ENCODE data around the gene DCXR.
"Not testable (repeated sequence)": the region's sequence is repeated elsewhere in the genome, so short reads cannot be mapped to it uniquely, and the experiment has no call there.

DCXR gene

GRCh38 chr17:82046903-82047302 is 9.4 kb upstream of the DCXR start:
- H3K4me1 ChIP-seq (ENCODE audit: control insufficient read depth, insufficient read depth, low read length, poor library complexity, severe bottlenecking), result no peaks in the 10 kb centered on the region
- H3K27ac ChIP-seq (ENCODE audit: low read depth, low read length, severe bottlenecking), result no peak overlapping the region
- 94 to 96% methylated on average over 21 of the region's 21 CpGs for WGBS, 2 experiments (ENCODE audit: insufficient coverage in 2 of 2)
- H3K36me3 ChIP-seq (ENCODE audit: control insufficient read depth, insufficient read depth, low read length), result peaks cover 31% of the 10 kb centered on the region
- H3K4me3 ChIP-seq (ENCODE audit: extremely low read depth, insufficient read depth, low read length, poor library complexity, severe bottlenecking), result no peak overlapping the region
- H3K9me3 ChIP-seq (ENCODE audit: control insufficient read depth, low read length), result no peaks in the 10 kb centered on the region

DNA sequence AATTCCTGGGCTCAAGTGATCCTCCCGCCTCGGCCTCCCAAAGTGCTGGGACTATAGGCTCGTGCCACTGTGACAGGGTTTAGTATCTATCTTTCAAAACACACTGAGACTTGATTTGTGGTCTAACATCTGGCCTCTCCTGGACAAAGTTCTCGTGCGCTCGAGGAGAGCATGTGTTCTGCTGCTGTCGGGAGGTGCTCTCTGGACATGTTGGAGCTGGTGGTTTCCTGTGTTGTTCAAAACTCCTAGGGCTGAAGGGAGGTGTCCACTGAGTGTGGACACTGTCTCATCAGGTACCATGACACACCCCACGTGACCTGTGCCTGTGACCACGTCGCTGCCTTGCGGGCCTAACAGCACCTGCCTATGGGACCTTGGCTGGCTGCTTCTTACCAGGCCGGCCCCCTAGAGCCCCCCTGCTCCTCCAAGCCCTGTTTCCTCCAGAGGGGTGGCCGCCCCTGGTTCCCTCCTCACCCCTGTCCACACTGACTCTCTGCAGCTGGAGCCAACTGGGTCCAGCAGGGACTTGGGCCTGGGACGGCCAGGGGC is 8.5 kb upstream of the DCXR start:
- 88 to 98% methylated on average over 8 to 14 of the region's 14 CpGs for WGBS, 2 experiments (ENCODE audit: insufficient coverage in 2 of 2)
- Histone ChIP-seq H3K9me3 (ENCODE audit: control insufficient read depth, low read length) (no peaks in the 10 kb centered on the region), H3K27ac (ENCODE audit: low read depth, low read length, severe bottlenecking) (no peak overlapping the region), H3K36me3 (ENCODE audit: control insufficient read depth, insufficient read depth, low read length) (peaks cover 31% of the 10 kb centered on the region), H3K4me1 (ENCODE audit: control insufficient read depth, insufficient read depth, low read length, poor library complexity, severe bottlenecking) (no peaks in the 10 kb centered on the region), H3K4me3 (ENCODE audit: extremely low read depth, insufficient read depth, low read length, poor library complexity, severe bottlenecking) (no peak overlapping the region)

DNA sequence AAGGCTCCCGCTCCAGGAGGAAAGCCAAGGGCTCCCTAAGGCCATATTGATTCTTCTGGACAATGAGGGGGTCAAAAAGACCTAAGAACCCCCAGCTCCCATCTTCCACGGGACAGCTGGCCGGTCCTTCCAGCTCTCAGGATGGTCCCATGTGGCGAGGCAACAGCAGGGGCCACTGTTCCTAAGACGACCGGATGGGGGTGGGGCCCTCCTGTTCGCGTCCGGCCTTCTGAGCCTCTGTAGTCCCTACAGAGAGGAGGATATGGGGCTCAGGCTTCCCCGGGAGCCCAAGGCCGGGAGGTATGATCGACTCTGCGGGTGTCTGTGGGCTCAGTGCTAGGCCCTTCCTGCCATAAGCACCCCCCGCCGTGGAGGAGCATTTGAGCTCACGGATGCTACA is 6.0 kb upstream of the DCXR start:
- Histone ChIP-seq H3K4me3 (ENCODE audit: extremely low read depth, insufficient read depth, low read length, poor library complexity, severe bottlenecking) (no peak overlapping the region), H3K27ac (ENCODE audit: low read depth, low read length, severe bottlenecking) (no peak overlapping the region), H3K4me1 (ENCODE audit: control insufficient read depth, insufficient read depth, low read length, poor library complexity, severe bottlenecking) (no peaks in the 10 kb centered on the region), H3K9me3 (ENCODE audit: control insufficient read depth, low read length) (no peaks in the 10 kb centered on the region), H3K36me3 (ENCODE audit: control insufficient read depth, insufficient read depth, low read length) (peaks cover 12% of the 10 kb centered on the region)
- 77 to 85% methylated on average over 14 to 15 of the region's 16 CpGs for WGBS, 2 experiments (ENCODE audit: insufficient coverage in 2 of 2)

DNA sequence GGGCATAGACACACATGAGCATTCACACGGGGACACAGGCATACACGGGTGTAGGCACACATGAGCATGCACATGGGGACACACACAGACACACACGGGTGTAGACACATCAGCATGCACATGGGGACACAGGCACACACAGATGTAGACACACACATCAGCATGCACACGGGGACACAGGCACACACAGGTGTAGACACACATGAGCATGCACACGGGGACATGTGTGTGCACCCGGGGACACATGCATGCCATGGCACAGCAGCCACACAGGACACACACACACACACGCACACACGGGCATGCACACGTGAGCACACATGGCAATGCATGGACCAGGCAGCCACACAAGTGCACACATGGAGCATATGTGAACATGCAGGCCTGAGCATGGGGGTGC is 5.2 kb upstream of the DCXR start:
- WGBS, 2 experiments (ENCODE audit: insufficient coverage in 2 of 2), result 94 to 95% methylated on average over 9 of the region's 9 CpGs

DNA sequence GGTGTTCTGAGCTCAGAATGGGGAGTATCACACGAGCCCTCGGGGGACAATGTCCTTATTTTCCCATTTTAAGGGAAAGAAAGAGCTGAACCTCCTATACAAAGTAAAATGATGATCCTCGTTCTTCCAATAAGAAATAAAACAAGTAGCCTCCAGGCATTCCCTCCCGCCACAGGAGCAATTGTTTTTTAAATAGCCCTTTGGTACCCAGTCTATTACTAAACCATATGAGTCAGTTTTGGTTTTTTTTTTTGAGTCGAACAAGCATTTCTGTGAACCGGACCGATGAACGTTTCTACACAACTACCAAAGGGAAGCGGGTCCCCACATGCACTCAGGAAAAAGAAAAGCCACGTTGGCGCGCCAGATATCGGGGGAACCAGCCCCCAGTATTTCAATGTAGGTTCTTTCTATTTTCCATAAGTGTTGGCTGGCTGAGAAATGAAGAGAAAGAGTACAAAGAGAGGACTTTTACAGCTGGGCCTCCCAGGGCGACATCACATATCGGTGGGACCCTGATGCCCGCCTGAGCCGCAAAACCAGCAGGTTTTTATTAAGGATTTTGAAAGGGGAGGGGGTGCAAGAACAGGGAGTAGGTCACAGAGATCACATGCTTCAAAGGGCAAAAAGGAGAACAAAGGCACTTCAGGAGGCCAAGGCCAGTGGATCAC is 3.8 kb upstream of the DCXR start:
- Histone ChIP-seq H3K27ac (ENCODE audit: low read depth, low read length, severe bottlenecking) (no peak overlapping the region), H3K36me3 (ENCODE audit: control insufficient read depth, insufficient read depth, low read length) (peaks cover 2% of the 10 kb centered on the region)
- 81 to 84% methylated on average over 5 to 14 of the region's 17 CpGs for WGBS, 2 experiments (ENCODE audit: insufficient coverage in 2 of 2)

More for the DNA sequence above, 5.2 kb upstream of the DCXR start:
- H3K4me3 ChIP-seq (ENCODE audit: extremely low read depth, insufficient read depth, low read length, poor library complexity, severe bottlenecking), result no peak overlapping the region
- H3K36me3 ChIP-seq (ENCODE audit: control insufficient read depth, insufficient read depth, low read length), result peaks cover 4% of the 10 kb centered on the region
- H3K4me1 ChIP-seq (ENCODE audit: control insufficient read depth, insufficient read depth, low read length, poor library complexity, severe bottlenecking), result peaks cover 3% of the 10 kb centered on the region
- H3K27ac ChIP-seq (ENCODE audit: low read depth, low read length, severe bottlenecking), result no peak overlapping the region
- no peaks in the 10 kb centered on the region for H3K9me3 ChIP-seq (ENCODE audit: control insufficient read depth, low read length)

DNA sequence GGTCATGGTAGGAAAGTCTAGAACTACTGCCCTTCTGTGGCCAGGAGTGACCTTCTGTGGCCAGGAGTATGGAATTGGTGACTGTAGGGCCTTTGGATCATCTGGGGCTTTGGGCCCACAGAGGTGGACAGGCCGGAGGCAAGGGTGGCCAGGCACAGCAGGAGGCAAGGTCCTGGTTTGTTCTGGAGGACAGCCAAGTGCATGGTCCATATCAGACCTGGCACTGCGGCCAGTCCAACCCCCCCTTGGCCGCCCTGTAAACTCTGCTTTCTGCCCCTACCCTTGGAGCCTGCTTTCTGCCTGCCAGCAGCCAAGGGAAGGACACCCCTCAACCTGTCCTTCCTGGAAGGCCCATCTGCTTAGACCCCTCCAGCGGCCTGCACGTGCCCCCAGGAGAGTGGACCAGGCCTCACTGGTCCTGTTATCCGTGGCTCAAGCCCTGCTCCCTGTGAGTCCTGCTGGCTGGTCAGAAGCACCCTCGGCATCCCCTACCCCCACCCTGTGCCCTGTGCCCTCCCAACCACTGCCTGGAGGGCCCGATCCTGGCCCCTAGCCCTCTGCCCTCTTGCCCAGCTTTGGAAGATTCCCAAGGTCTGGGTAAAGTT is 2.3 kb upstream of the DCXR start:
- H3K27ac ChIP-seq (ENCODE audit: low read depth, low read length, severe bottlenecking), result no peak overlapping the region
- 93% methylated on average over 5 to 8 of the region's 8 CpGs for WGBS, 2 experiments (ENCODE audit: insufficient coverage in 2 of 2)
- no peak overlapping the region for H3K4me3 ChIP-seq (ENCODE audit: extremely low read depth, insufficient read depth, low read length, poor library complexity, severe bottlenecking)
- peaks cover 9% of the 10 kb centered on the region for H3K4me1 ChIP-seq (ENCODE audit: control insufficient read depth, insufficient read depth, low read length, poor library complexity, severe bottlenecking)
- no peaks in the 10 kb centered on the region for H3K9me3 ChIP-seq (ENCODE audit: control insufficient read depth, low read length)
- peaks cover 7% of the 10 kb centered on the region for H3K36me3 ChIP-seq (ENCODE audit: control insufficient read depth, insufficient read depth, low read length)

More for the DNA sequence above, 3.8 kb upstream of the DCXR start:
- Histone ChIP-seq H3K4me1 (ENCODE audit: control insufficient read depth, insufficient read depth, low read length, poor library complexity, severe bottlenecking) (peaks cover 9% of the 10 kb centered on the region), H3K4me3 (ENCODE audit: extremely low read depth, insufficient read depth, low read length, poor library complexity, severe bottlenecking) (no peak overlapping the region), H3K9me3 (ENCODE audit: control insufficient read depth, low read length) (no peaks in the 10 kb centered on the region)

- H3K9me3 ChIP-seq (ENCODE audit: control insufficient read depth, low read length); H3K4me3 ChIP-seq (ENCODE audit: extremely low read depth, insufficient read depth, low read length, poor library complexity, severe bottlenecking); H3K27ac ChIP-seq (ENCODE audit: low read depth, low read length, severe bottlenecking); H3K4me1 ChIP-seq (ENCODE audit: control insufficient read depth, insufficient read depth, low read length, poor library complexity, severe bottlenecking): not testable (repeated sequence)
- peaks cover 13% of the 10 kb centered on the region for H3K36me3 ChIP-seq (ENCODE audit: control insufficient read depth, insufficient read depth, low read length)
- 94 to 98% methylated on average over 9 to 12 of the region's 16 CpGs for WGBS, 2 experiments (ENCODE audit: insufficient coverage in 2 of 2)
These were observed 1.4 kb upstream of the DCXR start for GRCh38 chr17:82038796-82039409.

GRCh38 chr17:82037889-82038195 is 345 bp upstream of the DCXR start:
- WGBS, 2 experiments (ENCODE audit: insufficient coverage in 2 of 2), result 31 to 37% methylated on average over 8 to 10 of the region's 10 CpGs
- peak overlapping the region; percentile 59 for H3K4me3 ChIP-seq (ENCODE audit: extremely low read depth, insufficient read depth, low read length, poor library complexity, severe bottlenecking)
- H3K4me1 ChIP-seq (ENCODE audit: control insufficient read depth, insufficient read depth, low read length, poor library complexity, severe bottlenecking), result peaks cover 10% of the 10 kb centered on the region
- no peaks in the 10 kb centered on the region for H3K9me3 ChIP-seq (ENCODE audit: control insufficient read depth, low read length)
- H3K36me3 ChIP-seq (ENCODE audit: control insufficient read depth, insufficient read depth, low read length), result peaks cover 20% of the 10 kb centered on the region
- peak overlapping the region; percentile 31 for H3K27ac ChIP-seq (ENCODE audit: low read depth, low read length, severe bottlenecking)

DNA sequence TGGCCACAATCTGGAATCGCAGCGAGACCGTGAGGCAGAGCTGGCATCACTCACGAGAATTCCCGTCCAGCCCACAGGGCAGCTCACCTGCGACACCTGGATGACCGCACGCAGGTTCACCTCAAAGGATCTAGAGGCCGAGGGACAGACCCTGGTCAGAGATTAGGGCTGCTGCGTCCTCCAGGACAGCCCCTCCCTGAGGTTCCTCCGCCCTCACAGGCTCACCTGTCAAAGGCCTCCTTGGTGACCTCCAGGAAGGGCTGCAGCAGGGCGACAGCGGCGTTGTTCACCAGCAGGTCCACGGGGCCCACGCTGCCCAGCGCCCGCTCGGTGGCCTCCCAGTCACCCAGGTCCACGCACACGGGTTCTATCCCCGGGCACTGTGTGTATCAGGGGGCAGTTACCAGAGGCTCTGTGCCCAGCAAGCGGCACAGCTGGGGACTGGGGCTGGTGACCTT is 834 bp downstream of the DCXR start:
- no peaks in the 10 kb centered on the region for H3K9me3 ChIP-seq (ENCODE audit: control insufficient read depth, low read length)
- H3K4me3 ChIP-seq (ENCODE audit: extremely low read depth, insufficient read depth, low read length, poor library complexity, severe bottlenecking), result peak overlapping the region; percentile 59
- peak overlapping the region; percentile 51 for H3K27ac ChIP-seq (ENCODE audit: low read depth, low read length, severe bottlenecking)
- peaks cover 20% of the 10 kb centered on the region for H3K36me3 ChIP-seq (ENCODE audit: control insufficient read depth, insufficient read depth, low read length)
- peaks cover 16% of the 10 kb centered on the region for H3K4me1 ChIP-seq (ENCODE audit: control insufficient read depth, insufficient read depth, low read length, poor library complexity, severe bottlenecking)
- 64 to 71% methylated on average over 23 of the region's 23 CpGs for WGBS, 2 experiments (ENCODE audit: insufficient coverage in 2 of 2)

GRCh38 chr17:82035956-82036633 is 1.4 kb downstream of the DCXR start:
- peaks cover 16% of the 10 kb centered on the region for H3K4me1 ChIP-seq (ENCODE audit: control insufficient read depth, insufficient read depth, low read length, poor library complexity, severe bottlenecking)

More at GRCh38 chr17:82035956-82036633, 1.4 kb downstream of the DCXR start:
- Histone ChIP-seq H3K36me3 (ENCODE audit: control insufficient read depth, insufficient read depth, low read length) (peaks cover 20% of the 10 kb centered on the region), H3K4me3 (ENCODE audit: extremely low read depth, insufficient read depth, low read length, poor library complexity, severe bottlenecking) (peak overlapping the region; percentile 59), H3K27ac (ENCODE audit: low read depth, low read length, severe bottlenecking) (no peak overlapping the region), H3K9me3 (ENCODE audit: control insufficient read depth, low read length) (no peaks in the 10 kb centered on the region)
- WGBS, 2 experiments (ENCODE audit: insufficient coverage in 2 of 2), result 94 to 96% methylated on average over 13 to 18 of the region's 20 CpGs
